ENCODE measurements around the gene MRPL10.

GRCh38 chr17:47774987-47775580 lies 56.3 kb downstream of the MRPL10 start:
- TF ChIP-seq, protein P1, sequence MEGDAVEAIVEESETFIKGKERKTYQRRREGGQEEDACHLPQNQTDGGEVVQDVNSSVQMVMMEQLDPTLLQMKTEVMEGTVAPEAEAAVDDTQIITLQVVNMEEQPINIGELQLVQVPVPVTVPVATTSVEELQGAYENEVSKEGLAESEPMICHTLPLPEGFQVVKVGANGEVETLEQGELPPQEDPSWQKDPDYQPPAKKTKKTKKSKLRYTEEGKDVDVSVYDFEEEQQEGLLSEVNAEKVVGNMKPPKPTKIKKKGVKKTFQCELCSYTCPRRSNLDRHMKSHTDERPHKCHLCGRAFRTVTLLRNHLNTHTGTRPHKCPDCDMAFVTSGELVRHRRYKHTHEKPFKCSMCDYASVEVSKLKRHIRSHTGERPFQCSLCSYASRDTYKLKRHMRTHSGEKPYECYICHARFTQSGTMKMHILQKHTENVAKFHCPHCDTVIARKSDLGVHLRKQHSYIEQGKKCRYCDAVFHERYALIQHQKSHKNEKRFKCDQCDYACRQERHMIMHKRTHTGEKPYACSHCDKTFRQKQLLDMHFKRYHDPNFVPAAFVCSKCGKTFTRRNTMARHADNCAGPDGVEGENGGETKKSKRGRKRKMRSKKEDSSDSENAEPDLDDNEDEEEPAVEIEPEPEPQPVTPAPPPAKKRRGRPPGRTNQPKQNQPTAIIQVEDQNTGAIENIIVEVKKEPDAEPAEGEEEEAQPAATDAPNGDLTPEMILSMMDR (IDR thresholded peaks at IDR 0.05; ENCODE audit: insufficient read depth, low read length, poor library complexity, severe bottlenecking), result no peak
- no peak for TF ChIP-seq EZH2phosphoT487 (conservative IDR thresholded peaks at IDR 0.05; ENCODE audit: low read length)

All from SU-DHL-6 (cell line).